Measurements from ENCODE around the gene SMYD2.

Gene SMYD2

DNA sequence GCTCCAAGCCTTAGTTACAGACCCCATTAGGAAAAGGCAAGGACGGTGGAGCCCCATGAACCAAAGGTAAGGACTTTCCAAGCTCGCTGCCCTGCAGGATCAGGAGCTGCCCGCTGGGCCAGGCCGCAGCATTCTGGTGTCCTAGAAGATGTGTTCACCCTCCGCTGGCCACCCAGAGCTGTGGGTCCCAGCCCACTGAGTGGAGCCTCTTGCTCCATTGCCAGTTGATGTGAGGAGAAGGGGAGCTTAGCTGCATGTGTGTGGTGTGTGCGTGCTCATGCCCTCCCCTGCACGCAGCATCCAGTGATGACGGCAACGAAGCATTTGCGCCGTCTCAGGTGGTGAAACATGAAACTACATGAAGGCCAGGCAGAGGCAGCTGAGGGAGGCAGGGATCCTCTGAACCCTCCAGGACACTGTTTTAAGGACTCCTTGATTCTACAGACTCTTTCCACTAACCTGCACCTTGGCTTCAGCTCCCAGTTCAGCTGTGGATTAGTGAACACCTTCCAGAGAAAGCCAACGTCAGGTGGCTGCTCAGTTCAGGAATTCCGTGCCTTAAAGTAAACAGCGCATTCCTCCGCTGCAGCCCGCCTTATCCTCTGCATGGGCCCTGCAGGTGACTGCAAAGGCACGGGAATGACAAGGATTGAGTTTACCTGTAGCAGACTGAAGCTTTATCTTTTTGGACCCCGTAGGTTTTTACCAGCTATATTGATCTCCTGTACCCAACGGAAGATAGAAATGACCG, 48.7 kb downstream of the SMYD2 start:
- no peak overlapping the region for H3K4me3 ChIP-seq (ENCODE audit: low read depth, low read length)
- TF ChIP-seq CTCF (conservative IDR thresholded peaks at IDR 0.05; ENCODE audit: low read depth, low read length), result no peak
- no peak for DNase-seq (ENCODE audit: low read depth)

- DNase-seq (ENCODE audit: low read depth), result no peak
- TF ChIP-seq CTCF (conservative IDR thresholded peaks at IDR 0.05; ENCODE audit: low read depth, low read length), result no peak
- no peak overlapping the region for H3K4me3 ChIP-seq (ENCODE audit: low read depth, low read length)
These were observed 49.3 kb downstream of the SMYD2 start for GRCh38 chr1:214330222-214330621.

DNA sequence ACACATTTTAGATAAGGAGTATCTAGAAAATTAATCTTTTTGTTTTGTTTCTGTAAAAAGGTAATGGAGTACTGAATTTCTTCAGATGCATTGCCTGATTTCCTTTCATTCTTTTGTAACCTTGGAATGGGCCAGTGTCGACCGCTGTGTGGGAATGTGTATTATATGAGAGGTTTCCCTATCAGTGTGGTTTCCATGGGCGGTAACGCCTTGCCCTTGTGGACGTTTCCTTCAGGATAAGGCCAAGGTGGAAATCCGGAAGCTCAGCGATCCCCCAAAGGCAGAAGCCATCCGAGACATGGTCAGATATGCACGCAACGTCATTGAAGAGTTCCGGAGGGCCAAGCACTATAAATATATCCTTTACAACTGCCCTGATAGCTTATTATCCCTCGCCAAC, 49.8 kb downstream of the SMYD2 start:
- no peak overlapping the region for H3K4me3 ChIP-seq (ENCODE audit: low read depth, low read length)
- DNase-seq (ENCODE audit: low read depth), result no peak
- no peak for TF ChIP-seq CTCF (conservative IDR thresholded peaks at IDR 0.05; ENCODE audit: low read depth, low read length)

GRCh38 chr1:214331180-214331579, 50.2 kb downstream of the SMYD2 start:
- TF ChIP-seq CTCF (conservative IDR thresholded peaks at IDR 0.05; ENCODE audit: low read depth, low read length), result no peak

DNA sequence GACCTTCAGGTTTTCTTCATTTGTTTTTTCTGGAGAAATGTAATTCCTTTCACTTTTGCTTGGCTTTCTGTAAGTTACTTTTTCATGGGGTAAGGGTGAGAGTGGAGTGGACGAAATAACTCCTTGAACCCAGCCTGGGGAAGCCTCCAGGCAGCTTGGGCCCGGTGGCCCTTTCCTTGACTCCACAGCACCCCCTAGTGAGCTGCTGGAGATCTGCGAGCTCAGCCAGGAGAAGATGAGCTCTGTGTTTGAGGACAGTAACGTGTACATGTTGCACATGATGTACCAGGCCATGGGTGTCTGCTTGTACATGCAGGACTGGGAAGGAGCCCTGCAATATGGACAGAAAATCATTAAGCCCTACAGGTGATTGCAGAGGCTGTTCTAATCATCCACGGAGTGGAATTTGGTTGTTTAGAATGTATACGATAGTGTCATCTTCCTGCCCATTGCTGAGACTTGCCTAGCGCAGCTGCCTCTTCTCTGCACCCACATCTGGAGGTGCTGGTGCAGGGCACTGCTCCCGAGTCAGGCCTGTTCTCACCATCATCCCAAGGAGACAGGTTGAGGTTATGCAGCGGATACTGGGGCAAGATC, 51.0 kb downstream of the SMYD2 start:
- H3K4me3 ChIP-seq (ENCODE audit: low read depth, low read length), result no peak overlapping the region
- TF ChIP-seq CTCF (conservative IDR thresholded peaks at IDR 0.05; ENCODE audit: low read depth, low read length), result peak; percentile 96
- peak; percentile 59 for DNase-seq (ENCODE audit: low read depth)

More at GRCh38 chr1:214331180-214331579, 50.2 kb downstream of the SMYD2 start:
- no peak overlapping the region for H3K4me3 ChIP-seq (ENCODE audit: low read depth, low read length)
- no peak for DNase-seq (ENCODE audit: low read depth)

DNA sequence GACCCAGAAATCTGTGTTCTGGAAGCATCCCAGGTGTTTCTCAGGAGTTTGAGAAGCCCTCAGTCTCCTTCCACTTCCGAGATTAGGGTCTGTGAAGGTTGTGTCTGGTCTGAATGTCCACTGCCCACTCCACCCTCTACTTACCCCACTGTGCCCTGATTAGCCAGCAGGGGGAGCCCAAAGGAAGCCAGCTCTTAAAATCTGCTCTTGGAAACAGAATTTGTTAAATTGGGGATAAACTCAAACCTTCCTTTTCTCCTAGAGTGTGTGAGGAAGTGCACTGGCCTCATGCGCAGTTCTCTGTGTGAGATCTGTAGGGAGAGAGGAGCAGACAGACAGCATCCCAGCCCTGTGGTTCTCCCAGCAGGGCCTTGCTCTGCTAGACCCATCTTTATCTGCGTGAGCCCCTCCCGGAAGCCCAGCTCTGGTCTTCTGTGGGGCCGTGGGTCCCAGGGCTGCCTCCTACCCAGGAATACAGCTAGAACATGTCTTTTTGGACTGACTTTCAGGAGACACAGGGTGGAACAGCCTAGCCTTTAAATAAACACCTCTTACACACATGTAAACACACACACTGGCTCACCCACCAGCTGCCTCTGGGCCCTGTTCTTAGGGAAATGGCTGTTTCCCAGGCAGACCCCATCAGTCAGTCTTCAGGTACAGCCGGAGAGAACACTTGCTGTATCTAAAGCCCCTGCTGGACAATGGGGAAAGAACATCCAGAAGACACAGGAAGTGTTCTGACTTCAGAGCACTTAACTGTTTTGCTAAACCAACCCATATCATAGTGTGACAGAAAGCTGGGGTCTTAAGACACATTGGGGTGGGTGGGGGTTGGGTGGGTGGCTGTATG, 52.2 kb downstream of the SMYD2 start:
- peak; percentile 72 for DNase-seq (ENCODE audit: low read depth)
- TF ChIP-seq CTCF (conservative IDR thresholded peaks at IDR 0.05; ENCODE audit: low read depth, low read length), result peak; percentile 98
- no peak overlapping the region for H3K4me3 ChIP-seq (ENCODE audit: low read depth, low read length)

All from choroid plexus epithelial cell (primary cell).